H9 (cell line): ENCODE results near the gene HERC3. TPM values are rescaled to one million over a fixed set of nuclear protein-coding genes. Genes with fewer than 3 reads are reported as not detected.

ENCODE experiments used
- DNase-seq: peaks from one replicate; pipeline ENCODE4 v3.0.0-alpha.2; 2017
- H2AFZ ChIP-seq: one replicate; pipeline ENCODE4 v1.6.1; 2013; ENCODE audit warnings: mild to moderate bottlenecking, low read length, control low read depth, moderate library complexity
- H2AK5ac ChIP-seq: 2 replicates; pipeline ENCODE4 v1.6.1; 2013; ENCODE audit warnings: low read length, control low read depth, mixed read lengths; ENCODE audit not compliant: insufficient read length
- H2BK120ac ChIP-seq: one replicate; pipeline ENCODE4 v1.6.1; 2013; ENCODE audit warnings: low read depth, mild to moderate bottlenecking, low read length, control low read depth, inconsistent platforms; ENCODE audit not compliant: poor library complexity, severe bottlenecking
- H2BK12ac ChIP-seq: 2 replicates; pipeline ENCODE4 v1.6.1; 2013; ENCODE audit warnings: low read length, control low read depth, mixed read lengths, low read depth; ENCODE audit not compliant: insufficient read length
- H2BK15ac ChIP-seq: 2 replicates; pipeline ENCODE4 v1.6.1; 2013; ENCODE audit warnings: low read depth, low read length, control low read depth
- H2BK20ac ChIP-seq: one replicate; pipeline ENCODE4 v1.6.1; 2013; ENCODE audit warnings: low read depth, mild to moderate bottlenecking, low read length, control low read depth, inconsistent platforms; ENCODE audit not compliant: poor library complexity, severe bottlenecking
- H2BK5ac ChIP-seq: 2 replicates; pipeline ENCODE4 v1.6.1; 2013; ENCODE audit warnings: low read length, control low read depth, mixed read lengths; ENCODE audit not compliant: insufficient read length
- H3K14ac ChIP-seq: 2 replicates; pipeline ENCODE4 v1.6.1; 2013; ENCODE audit warnings: low read length, control low read depth; ENCODE audit not compliant: insufficient read depth
- H3K18ac ChIP-seq: 2 replicates; pipeline ENCODE4 v1.6.1; 2013; ENCODE audit warnings: low read depth, mild to moderate bottlenecking, mixed read lengths, low read length, control low read depth; ENCODE audit not compliant: insufficient read length
- H3K23ac ChIP-seq: 2 replicates; pipeline ENCODE4 v1.6.1; 2013; ENCODE audit warnings: low read length, control low read depth, mixed read lengths, low read depth; ENCODE audit not compliant: insufficient read length
- H3K23me2 ChIP-seq: 2 replicates; pipeline ENCODE4 v1.6.1; 2013; ENCODE audit warnings: low read depth, mild to moderate bottlenecking, mixed read lengths, low read length, control low read depth; ENCODE audit not compliant: insufficient read length, poor library complexity, severe bottlenecking
- H3K27ac ChIP-seq: 2 replicates; pipeline ENCODE4 v1.5.1; 2013; ENCODE audit warnings: low read length, control low read depth, mixed read lengths, low read depth; ENCODE audit not compliant: insufficient read length
- H3K27me3 ChIP-seq: 2 replicates; pipeline ENCODE4 v1.6.1; 2013; ENCODE audit warnings: low read length, control low read depth, inconsistent platforms; ENCODE audit not compliant: insufficient read depth
- H3K4ac ChIP-seq: 2 replicates; pipeline ENCODE4 v1.6.1; 2013; ENCODE audit warnings: low read depth, mild to moderate bottlenecking, control low read depth, inconsistent platforms, low read length, moderate library complexity
- H3K4me1 ChIP-seq: 2 replicates; pipeline ENCODE4 v1.6.1; 2013; ENCODE audit warnings: low read length, control low read depth, inconsistent platforms; ENCODE audit not compliant: insufficient read depth
- H3K4me2 ChIP-seq: 2 replicates; pipeline ENCODE4 v1.6.1; 2013; ENCODE audit warnings: low read length, control low read depth, mixed read lengths; ENCODE audit not compliant: insufficient read length, insufficient read depth
- H3K56ac ChIP-seq: 2 replicates; pipeline ENCODE4 v1.6.1; 2013; ENCODE audit warnings: low read depth, mild to moderate bottlenecking, mixed read lengths, low read length, control low read depth; ENCODE audit not compliant: insufficient read length
- H3K79me1 ChIP-seq: 2 replicates; pipeline ENCODE4 v1.6.1; 2013; ENCODE audit warnings: low read depth, mild to moderate bottlenecking, moderate library complexity, low read length, control low read depth, inconsistent platforms; ENCODE audit not compliant: insufficient read depth, poor library complexity, severe bottlenecking
- H3K79me2 ChIP-seq: 2 replicates; pipeline ENCODE4 v1.6.1; 2013; ENCODE audit warnings: low read length, control low read depth, inconsistent platforms; ENCODE audit not compliant: insufficient read depth
- H3K9ac ChIP-seq: 2 replicates; pipeline ENCODE4 v1.6.1; 2013; ENCODE audit warnings: low read length, control low read depth, mixed read lengths; ENCODE audit not compliant: insufficient read length; ENCODE audit errors: extremely low read depth
- H3K9me3 ChIP-seq: one replicate; pipeline ENCODE4 v1.6.1; 2013; ENCODE audit warnings: low read depth, low read length, inconsistent platforms; ENCODE audit not compliant: control insufficient read depth
- H3T11ph ChIP-seq: one replicate; pipeline ENCODE4 v1.6.1; 2013; ENCODE audit warnings: mild to moderate bottlenecking, low read length, control low read depth, inconsistent platforms
- H4K20me1 ChIP-seq: one replicate; pipeline ENCODE4 v1.6.1; 2013; ENCODE audit not compliant: control insufficient read depth, insufficient read length, insufficient read depth
- H4K5ac ChIP-seq: 2 replicates; pipeline ENCODE4 v1.6.1; 2013; ENCODE audit warnings: low read depth, mild to moderate bottlenecking, mixed read lengths, low read length, control low read depth; ENCODE audit not compliant: insufficient read length
- H4K8ac ChIP-seq: replicated peaks from 2 replicates; pipeline ENCODE4 v1.6.1; 2013; ENCODE audit warnings: low read length, control low read depth, mixed read lengths, low read depth; ENCODE audit not compliant: insufficient read length
- H4K91ac ChIP-seq: 2 replicates; pipeline ENCODE4 v1.6.1; 2013; ENCODE audit warnings: low read depth, mild to moderate bottlenecking, moderate library complexity, mixed read lengths, low read length, control low read depth; ENCODE audit not compliant: insufficient read length
- H3K27ac Mint-ChIP-seq, 3 experiments: 2 replicates in 2 of 3; 3 replicates in 1 of 3; pipeline ENCODE4 v1.8.0; 2020 to 2021; ENCODE audit warnings: mixed read lengths in 3 of 3, mild to moderate bottlenecking in 1 of 3, moderate library complexity in 1 of 3
- H3K27me3 Mint-ChIP-seq: 2 replicates; pipeline ENCODE4 v1.8.0; 2021; ENCODE audit warnings: low read depth, mild to moderate bottlenecking, moderate library complexity, mixed read lengths
- H3K36me3 Mint-ChIP-seq, 3 experiments: 2 replicates in 2 of 3; 3 replicates in 1 of 3; pipeline ENCODE4 v1.8.0; 2020 to 2021; ENCODE audit warnings: low read depth in 3 of 3, mixed read lengths in 3 of 3; ENCODE audit not compliant: insufficient read depth in 1 of 3
- H3K4me1 Mint-ChIP-seq, 2 experiments: 2 replicates each; pipeline ENCODE4 v1.8.0; 2020; ENCODE audit warnings: mixed read lengths in 2 of 2
- H3K4me3 Mint-ChIP-seq, 2 experiments: 2 replicates in 1 of 2; 3 replicates in 1 of 2; pipeline ENCODE4 v1.8.0; 2020 to 2021; ENCODE audit warnings: mild to moderate bottlenecking in 2 of 2, mixed read lengths in 2 of 2, moderate library complexity in 1 of 2
- H3K9me3 Mint-ChIP-seq, 2 experiments: 2 replicates in 1 of 2; 3 replicates in 1 of 2; pipeline ENCODE4 v1.8.0; 2020; ENCODE audit warnings: mild to moderate bottlenecking in 2 of 2, mixed read lengths in 2 of 2, moderate library complexity in 1 of 2
- WGBS: extraction: QIAGEN DNeasy Blood & Tissue Kit; methylation state at CpG from one replicate; pipeline ENCODE4 v1.1.7; 2013; ENCODE audit warnings: missing lambda C conversion rate, low lambda C conversion rate, mixed read lengths; ENCODE audit not compliant: insufficient read length; ENCODE audit errors: extremely low coverage; 5-methylcytosine and 5-hydroxymethylcytosine counted together
- total RNA-seq: library from RNA; stranded (reverse); gene quantifications from 2 replicates; pipeline ENCODE4 v1.2.1, GENCODE V29; 2021
- TF ChIP-seq, protein P1 (sequence below): fragments of 200-600 bp; sonication (generic); conservative IDR thresholded peaks from 3 replicates; pipeline ENCODE4 v1.8.0; 2021; ENCODE audit warnings: antibody characterized with exemption, mild to moderate bottlenecking

The HERC3 gene
- total RNA-seq, 1 experiment from 2014 or later: 2.9 TPM

DNA sequence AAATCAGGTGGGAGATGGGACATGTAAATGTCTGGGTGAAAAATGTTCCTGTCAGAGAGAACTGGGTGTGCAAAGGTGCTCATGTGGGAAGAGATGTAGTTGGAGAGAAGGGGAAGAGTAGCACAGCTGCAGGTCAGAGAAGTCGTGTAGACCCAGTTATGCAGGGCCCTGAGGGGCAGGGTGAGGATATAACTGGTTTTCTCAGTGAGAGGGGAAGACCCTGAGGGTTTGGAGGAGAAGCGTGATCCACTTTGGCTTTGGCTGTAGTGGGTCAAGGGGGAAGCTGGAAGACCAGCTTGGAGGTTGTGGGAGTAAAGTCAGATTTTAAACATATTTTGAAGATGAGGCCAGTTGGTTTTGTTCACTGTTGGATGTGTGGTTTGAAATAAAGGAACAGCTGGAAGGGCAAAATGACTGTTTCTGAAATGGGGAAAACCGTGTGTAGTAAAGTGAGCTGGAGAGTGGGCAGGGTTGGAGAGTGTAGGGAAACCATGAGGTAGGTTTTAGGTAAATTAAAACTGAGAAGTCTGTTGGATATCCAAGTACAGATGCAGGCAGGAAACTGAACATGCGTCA lies 61.2 kb downstream of the HERC3 start:
- Histone ChIP-seq H3K9ac (no peak overlapping the region), H2BK20ac (no peak overlapping the region), H3K23ac (no peak overlapping the region), H3K14ac (no peak overlapping the region), H3K4ac (no peak overlapping the region), H3K23me2 (no peaks in the 10 kb centered on the region), H3K79me2 (no peaks in the 10 kb centered on the region), H4K20me1 (no peaks in the 10 kb centered on the region), H3K79me1 (no peaks in the 10 kb centered on the region), H3T11ph (no peak overlapping the region), H2BK5ac (no peak overlapping the region), H2BK120ac (no peak overlapping the region), H3K4me2 (no peak overlapping the region), H3K56ac (no peak overlapping the region), H2BK15ac (no peak overlapping the region), H4K5ac (no peak overlapping the region), H3K9me3 (no peaks in the 10 kb centered on the region), H3K18ac (no peak overlapping the region), H2BK12ac (no peak overlapping the region), H4K8ac (no peak overlapping the region), H3K27me3 (no peaks in the 10 kb centered on the region), H3K27ac (no peak overlapping the region), H2AK5ac (no peak overlapping the region), H4K91ac (no peak overlapping the region), H2AFZ (no peak overlapping the region), H3K4me1 (no peaks in the 10 kb centered on the region; the same call in 1 of the 2 replicates)
- WGBS: no CpG with 5 or more reads among the region's 4 CpGs
- Mint-ChIP-seq H3K4me3 (no peak overlapping the region), H3K9me3 (no peaks in the 10 kb centered on the region), H3K4me1 (peaks cover 16 to 25% of the 10 kb centered on the region in 2 experiments), H3K27me3 (no peaks in the 10 kb centered on the region), H3K36me3 (peaks cover 0 to 12% (median 6%) of the 10 kb centered on the region in 3 experiments; a peak in 3 of 7 replicates), H3K27ac (peak overlapping the region in 2 of 3 experiments; percentile 19 to 44; a peak in 4 of 7 replicates)
- TF ChIP-seq, protein P1, sequence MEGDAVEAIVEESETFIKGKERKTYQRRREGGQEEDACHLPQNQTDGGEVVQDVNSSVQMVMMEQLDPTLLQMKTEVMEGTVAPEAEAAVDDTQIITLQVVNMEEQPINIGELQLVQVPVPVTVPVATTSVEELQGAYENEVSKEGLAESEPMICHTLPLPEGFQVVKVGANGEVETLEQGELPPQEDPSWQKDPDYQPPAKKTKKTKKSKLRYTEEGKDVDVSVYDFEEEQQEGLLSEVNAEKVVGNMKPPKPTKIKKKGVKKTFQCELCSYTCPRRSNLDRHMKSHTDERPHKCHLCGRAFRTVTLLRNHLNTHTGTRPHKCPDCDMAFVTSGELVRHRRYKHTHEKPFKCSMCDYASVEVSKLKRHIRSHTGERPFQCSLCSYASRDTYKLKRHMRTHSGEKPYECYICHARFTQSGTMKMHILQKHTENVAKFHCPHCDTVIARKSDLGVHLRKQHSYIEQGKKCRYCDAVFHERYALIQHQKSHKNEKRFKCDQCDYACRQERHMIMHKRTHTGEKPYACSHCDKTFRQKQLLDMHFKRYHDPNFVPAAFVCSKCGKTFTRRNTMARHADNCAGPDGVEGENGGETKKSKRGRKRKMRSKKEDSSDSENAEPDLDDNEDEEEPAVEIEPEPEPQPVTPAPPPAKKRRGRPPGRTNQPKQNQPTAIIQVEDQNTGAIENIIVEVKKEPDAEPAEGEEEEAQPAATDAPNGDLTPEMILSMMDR: no peak
- DNase-seq: no peak
